CD4-positive, CD25-positive, alpha-beta regulatory T cell (primary cell): ENCODE measurements around the gene DENND2D. TPM values are rescaled to one million over a fixed set of nuclear protein-coding genes. Genes with fewer than 3 reads are reported as not detected.
A peak's percentile ranks its signal among the peaks of the same experiment; 100 is the strongest.

ENCODE experiments used
- ATAC-seq, 2 donors: fragments of 150-1000 bp; cut with Tn5 transposase; one replicate each; pipeline ENCODE4 v1.10.0; 2021; ENCODE audit warnings: low read depth in 2 of 2, moderate number of reproducible peaks in 2 of 2, moderate library complexity in 1 of 2
- DNase-seq, 3 donors: peaks; one replicate each; pipeline versions ENCODE4 v3.0.0 to v3.0.0-alpha.2; 2012 to 2022; ENCODE audit warnings: mixed read lengths in 1 of 3
- H3K27ac ChIP-seq: one replicate; pipeline ENCODE4 v1.7.0; 2013; ENCODE audit warnings: mild to moderate bottlenecking, low read length; ENCODE audit not compliant: insufficient read depth, poor library complexity, severe bottlenecking
- H3K27me3 ChIP-seq: one replicate; pipeline ENCODE4 v1.7.0; 2013; ENCODE audit warnings: low read length; ENCODE audit not compliant: control insufficient read depth, insufficient read depth
- H3K36me3 ChIP-seq: one replicate; pipeline ENCODE4 v1.7.0; 2013; ENCODE audit warnings: mild to moderate bottlenecking, low read length, moderate library complexity; ENCODE audit not compliant: control insufficient read depth, insufficient read depth
- H3K4me1 ChIP-seq: 2 replicates; pipeline ENCODE4 v1.7.0; 2013; ENCODE audit warnings: mild to moderate bottlenecking, low read length; ENCODE audit not compliant: insufficient read depth, control insufficient read depth, poor library complexity, severe bottlenecking
- H3K4me3 ChIP-seq: one replicate; pipeline ENCODE4 v1.7.0; 2013; ENCODE audit warnings: low read depth, mild to moderate bottlenecking, low read length, moderate library complexity
- H3K9me3 ChIP-seq, 2 experiments: 1 replicate in 1 of 2; 2 replicates in 1 of 2; pipeline ENCODE4 v1.7.0; 2013; ENCODE audit warnings: low read length in 2 of 2, mild to moderate bottlenecking in 1 of 2, moderate library complexity in 1 of 2; ENCODE audit not compliant: control insufficient read depth in 2 of 2
- H3K27ac Mint-ChIP-seq, 3 donors: one replicate each; pipeline ENCODE4 v1.8.0; 2020 to 2022; ENCODE audit warnings: mild to moderate bottlenecking in 3 of 3, mixed read lengths in 3 of 3, moderate library complexity in 2 of 3
- H3K27me3 Mint-ChIP-seq: one replicate; pipeline ENCODE4 v1.8.0; 2022; ENCODE audit warnings: mild to moderate bottlenecking, mixed read lengths
- H3K36me3 Mint-ChIP-seq: one replicate; pipeline ENCODE4 v1.8.0; 2020; ENCODE audit warnings: mixed read lengths
- H3K4me1 Mint-ChIP-seq, 4 donors: one replicate each; pipeline ENCODE4 v1.8.0; 2020 to 2022; ENCODE audit warnings: mixed read lengths in 4 of 4, mild to moderate bottlenecking in 1 of 4
- H3K4me3 Mint-ChIP-seq, 4 donors: one replicate each; pipeline ENCODE4 v1.8.0; 2020 to 2022; ENCODE audit warnings: mild to moderate bottlenecking in 4 of 4, mixed read lengths in 4 of 4, moderate library complexity in 3 of 4
- H3K9me3 Mint-ChIP-seq, 7 donors: one replicate each; pipeline ENCODE4 v1.8.0; 2020 to 2022; ENCODE audit warnings: mixed read lengths in 7 of 7, mild to moderate bottlenecking in 3 of 7, moderate library complexity in 2 of 7
- polyA plus RNA-seq, 4 donors: library from polyadenylated mRNA; unstranded; fragments of 300-500 nt; fragmentation: Illumina TruSeq; gene quantifications; one replicate each; pipeline ENCODE4 v1.2.3, GENCODE V29; 2021
- total RNA-seq: library from RNA; stranded (reverse); gene quantifications from one replicate; pipeline ENCODE4 v1.2.3, GENCODE V29; 2022

DENND2D gene
- total and polyA plus RNA-seq, 5 donors from 2014 or later, result 83.8 to 196 (median 106) TPM

DNA sequence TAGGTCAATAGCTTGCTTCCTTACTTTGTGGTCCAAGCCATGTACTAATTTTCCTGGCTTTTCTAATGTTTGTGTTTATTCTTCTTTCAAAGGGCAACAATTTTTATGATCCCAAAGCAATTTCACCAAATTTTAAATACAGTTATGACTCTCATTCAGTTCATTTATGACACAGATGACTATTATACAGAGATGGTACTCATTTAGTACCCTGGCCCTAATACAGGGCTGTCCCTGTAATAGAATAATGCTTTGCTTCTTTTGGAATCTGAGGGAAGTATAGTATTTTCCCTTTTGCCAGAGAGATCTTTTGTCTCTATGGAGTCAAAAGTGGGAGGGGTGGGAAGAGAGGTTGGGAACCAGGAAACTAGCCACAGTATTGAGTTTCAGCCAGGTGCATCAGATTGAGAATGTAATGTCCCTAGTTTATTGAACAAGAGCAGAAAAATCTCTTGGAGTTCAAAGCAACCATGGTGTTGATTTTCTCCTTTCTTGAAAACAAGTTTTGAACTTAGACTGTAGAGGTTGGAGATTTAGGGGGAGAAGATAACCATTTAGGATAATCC lies 20.4 kb downstream of the DENND2D start:
- Mint-ChIP-seq H3K4me3 (no peak overlapping the region), H3K4me1 (peaks cover 17 to 56% (median 33%) of the 10 kb centered on the region in 4 donors), H3K27me3 (no peaks in the 10 kb centered on the region), H3K36me3 (peaks cover 39% of the 10 kb centered on the region), H3K27ac (peak overlapping the region; percentile 53 to 81 (median 53)), H3K9me3 (no peaks in the 10 kb centered on the region)
- Histone ChIP-seq H3K4me3 (no peak overlapping the region), H3K4me1 (no peaks in the 10 kb centered on the region), H3K27me3 (no peaks in the 10 kb centered on the region), H3K36me3 (peaks cover 29% of the 10 kb centered on the region), H3K27ac (peak overlapping the region; percentile 15), H3K9me3 (no peaks in the 10 kb centered on the region)
- ATAC-seq (no peak), DNase-seq (no peak)

DNA sequence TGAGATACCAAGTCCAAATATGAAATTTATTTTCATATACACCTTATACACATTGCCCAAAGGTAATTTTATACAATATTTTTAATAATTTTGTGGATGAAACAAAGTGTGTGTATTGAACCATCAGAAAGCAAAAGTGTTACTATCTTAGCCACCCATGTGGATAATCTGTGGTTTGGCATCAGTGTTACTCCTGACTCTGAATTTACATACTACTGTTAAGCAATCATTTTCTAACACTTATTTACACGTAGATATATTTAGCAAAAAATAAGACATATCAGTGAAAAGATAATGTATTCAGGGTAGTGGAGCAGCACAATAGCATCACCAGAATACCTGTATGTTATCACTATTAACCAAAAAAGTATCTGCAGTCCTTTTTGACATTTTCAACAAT lies 23.8 kb downstream of the DENND2D start:
- H3K36me3 Mint-ChIP-seq, result peaks cover 42% of the 10 kb centered on the region
- Histone ChIP-seq H3K4me1 (no peaks in the 10 kb centered on the region), H3K4me3 (no peak overlapping the region), H3K27me3 (no peaks in the 10 kb centered on the region), H3K27ac (no peak overlapping the region), H3K9me3 (no peaks in the 10 kb centered on the region), H3K36me3 (peaks cover 30% of the 10 kb centered on the region)
- no peaks in the 10 kb centered on the region for H3K9me3 Mint-ChIP-seq
- no peak overlapping the region for H3K27ac Mint-ChIP-seq
- no peaks in the 10 kb centered on the region for H3K27me3 Mint-ChIP-seq
- H3K4me1 Mint-ChIP-seq, result peaks cover 29 to 51% (median 42%) of the 10 kb centered on the region in 4 donors
- no peak for DNase-seq
- no peak for ATAC-seq
- H3K4me3 Mint-ChIP-seq, result no peak overlapping the region

DNA sequence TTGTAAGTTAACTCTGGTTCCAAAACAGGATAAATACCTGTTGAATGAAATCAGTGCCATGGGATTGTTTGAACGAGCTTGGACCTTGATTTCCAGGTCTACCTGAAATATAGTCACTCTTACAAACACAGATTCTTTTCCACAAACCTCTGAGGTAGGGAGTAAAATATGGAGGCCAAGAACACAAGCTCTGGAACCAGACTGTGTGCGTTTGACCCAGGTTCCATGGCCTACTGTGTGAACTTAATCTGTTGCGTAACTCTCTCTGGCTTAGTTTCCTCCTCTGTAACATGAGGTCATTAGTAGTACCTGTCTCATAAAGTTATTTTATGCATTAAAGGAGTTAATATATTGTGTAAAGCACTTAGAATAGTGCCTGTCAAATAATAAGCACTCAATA lies 25.1 kb downstream of the DENND2D start:
- ATAC-seq (no peak), DNase-seq (no peak)
- H3K27me3 ChIP-seq, result no peaks in the 10 kb centered on the region
- no peaks in the 10 kb centered on the region for H3K27me3 Mint-ChIP-seq
- H3K36me3 Mint-ChIP-seq, result peaks cover 41% of the 10 kb centered on the region
- H3K4me1 ChIP-seq, result no peaks in the 10 kb centered on the region
- no peaks in the 10 kb centered on the region for H3K9me3 ChIP-seq
- H3K4me3 Mint-ChIP-seq, result no peak overlapping the region
- peaks cover 28 to 43% (median 39%) of the 10 kb centered on the region in 4 donors for H3K4me1 Mint-ChIP-seq
- no peak overlapping the region for H3K27ac Mint-ChIP-seq
- H3K36me3 ChIP-seq, result peaks cover 35% of the 10 kb centered on the region
- no peak overlapping the region for H3K27ac ChIP-seq
- H3K9me3 Mint-ChIP-seq, result no peaks in the 10 kb centered on the region
- no peak overlapping the region for H3K4me3 ChIP-seq

DNA sequence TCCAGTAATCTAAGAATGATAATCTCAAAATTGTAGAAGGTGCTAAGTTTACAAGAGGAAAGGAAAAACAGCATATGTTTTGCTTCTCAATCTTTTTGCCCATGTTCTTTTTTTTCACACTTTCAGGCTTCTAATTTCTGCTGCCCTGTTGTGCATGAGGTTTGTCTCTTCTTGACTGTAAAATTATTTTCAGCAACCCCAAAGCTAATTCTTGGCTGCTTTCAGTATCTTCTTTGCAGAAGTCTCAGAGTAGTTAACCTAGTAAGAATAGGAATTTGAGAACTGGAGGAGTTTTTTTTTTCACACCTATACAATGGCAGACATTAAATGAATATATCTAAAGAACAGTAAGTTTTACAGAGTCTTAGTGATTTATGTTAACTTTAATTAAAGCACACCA lies 26.4 kb downstream of the DENND2D start:
- no peak for DNase-seq
- ATAC-seq, result no peak
- H3K4me1 ChIP-seq, result no peaks in the 10 kb centered on the region
- no peaks in the 10 kb centered on the region for H3K9me3 Mint-ChIP-seq
- no peaks in the 10 kb centered on the region for H3K27me3 Mint-ChIP-seq
- no peaks in the 10 kb centered on the region for H3K27me3 ChIP-seq
- H3K27ac ChIP-seq, result no peak overlapping the region
- no peak overlapping the region for H3K4me3 ChIP-seq
- peaks cover 36% of the 10 kb centered on the region for H3K36me3 ChIP-seq
- peaks cover 36% of the 10 kb centered on the region for H3K36me3 Mint-ChIP-seq
- peak overlapping the region in 2 of 3 donors; percentile 54 to 60 for H3K27ac Mint-ChIP-seq
- peaks cover 24 to 38% (median 33%) of the 10 kb centered on the region in 4 donors for H3K4me1 Mint-ChIP-seq
- no peaks in the 10 kb centered on the region for H3K9me3 ChIP-seq
- H3K4me3 Mint-ChIP-seq, result no peak overlapping the region

DNA sequence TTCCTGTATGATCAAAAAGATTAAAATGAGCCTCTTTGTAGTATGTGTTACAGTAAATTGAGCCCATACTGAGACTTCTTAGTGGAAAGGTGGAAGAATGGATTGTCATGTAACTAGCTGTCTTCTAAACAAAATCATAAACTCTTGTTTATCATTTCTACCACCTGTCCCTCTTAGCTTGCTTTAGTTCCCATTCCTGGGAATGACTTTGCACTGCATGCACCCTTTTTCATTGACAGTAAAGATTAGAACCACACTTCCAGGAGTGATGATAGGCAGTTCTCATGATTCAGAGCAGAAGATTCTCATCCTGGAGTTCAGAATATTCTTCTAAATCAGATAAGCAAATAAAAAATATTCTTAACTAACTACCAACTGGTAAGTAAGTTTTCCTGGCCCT lies 28.0 kb downstream of the DENND2D start:
- DNase-seq, result no peak
- Histone ChIP-seq H3K4me3 (no peak overlapping the region), H3K4me1 (no peaks in the 10 kb centered on the region), H3K9me3 (no peaks in the 10 kb centered on the region), H3K36me3 (peaks cover 50% of the 10 kb centered on the region), H3K27ac (peak overlapping the region; percentile 3), H3K27me3 (no peaks in the 10 kb centered on the region)
- Mint-ChIP-seq H3K4me1 (peaks cover 24 to 37% (median 30%) of the 10 kb centered on the region in 4 donors), H3K4me3 (no peak overlapping the region), H3K36me3 (peaks cover 46% of the 10 kb centered on the region), H3K27me3 (no peaks in the 10 kb centered on the region), H3K9me3 (no peaks in the 10 kb centered on the region), H3K27ac (peak overlapping the region in 2 of 3 donors; percentile 6 to 9)
- no peak for ATAC-seq

DNA sequence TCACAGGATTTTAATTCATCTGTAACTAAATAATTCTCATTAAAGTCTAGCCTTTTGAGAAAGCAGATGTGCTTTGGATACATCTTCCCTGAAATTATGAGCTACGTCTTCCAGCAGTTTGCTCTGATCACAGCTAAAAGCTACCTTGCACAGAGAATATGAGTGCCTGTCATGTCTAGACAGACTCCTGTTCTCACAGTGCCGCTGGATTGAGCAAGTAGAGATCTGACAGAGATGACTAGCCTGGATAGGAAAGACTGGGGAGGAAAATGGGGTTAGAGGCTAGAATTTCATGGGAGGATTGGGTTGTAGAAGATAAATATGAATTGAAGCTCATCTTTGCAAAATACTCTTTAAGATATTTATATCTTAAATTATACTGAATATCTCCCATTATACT lies 36.3 kb downstream of the DENND2D start:
- H3K27ac Mint-ChIP-seq, result no peak overlapping the region
- H3K27ac ChIP-seq, result no peak overlapping the region
- H3K36me3 Mint-ChIP-seq, result peaks cover 54% of the 10 kb centered on the region

DNA sequence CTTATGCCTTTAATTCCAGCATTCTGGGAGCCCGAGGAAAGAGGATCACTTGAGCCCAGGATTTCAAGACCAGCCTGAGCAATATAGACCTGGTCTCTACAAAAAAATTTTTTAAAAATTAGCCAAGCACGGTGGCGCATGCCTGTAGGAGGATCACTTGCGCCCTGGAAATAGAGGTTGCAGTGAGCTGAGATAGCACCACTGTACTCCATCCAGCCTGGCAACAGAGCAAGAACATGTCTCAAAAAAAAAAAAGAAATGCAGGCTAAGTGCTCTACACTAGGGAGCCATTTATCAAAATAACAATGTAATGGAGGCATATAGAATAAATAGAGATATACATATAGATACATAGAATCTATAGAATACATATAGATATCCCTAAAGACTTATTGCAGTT lies 37.1 kb downstream of the DENND2D start:
- H3K27ac ChIP-seq, result no peak overlapping the region
- Mint-ChIP-seq H3K9me3 (no peaks in the 10 kb centered on the region), H3K4me1 (peaks cover 5 to 24% (median 22%) of the 10 kb centered on the region in 4 donors), H3K27ac (no peak overlapping the region), H3K27me3 (no peaks in the 10 kb centered on the region), H3K4me3 (no peak overlapping the region), H3K36me3 (peaks cover 49% of the 10 kb centered on the region)
- no peak for DNase-seq
- ATAC-seq, result no peak
- H3K4me3 ChIP-seq, result no peak overlapping the region
- no peaks in the 10 kb centered on the region for H3K9me3 ChIP-seq
- no peaks in the 10 kb centered on the region for H3K27me3 ChIP-seq
- H3K36me3 ChIP-seq, result peaks cover 61% of the 10 kb centered on the region
- no peaks in the 10 kb centered on the region for H3K4me1 ChIP-seq

More for the DNA sequence above, 36.3 kb downstream of the DENND2D start:
- DNase-seq (no peak), ATAC-seq (no peak)
- H3K4me1 Mint-ChIP-seq, result peaks cover 5 to 23% (median 20%) of the 10 kb centered on the region in 4 donors
- Histone ChIP-seq H3K4me1 (no peaks in the 10 kb centered on the region), H3K4me3 (no peak overlapping the region), H3K36me3 (peaks cover 64% of the 10 kb centered on the region), H3K9me3 (no peaks in the 10 kb centered on the region), H3K27me3 (no peaks in the 10 kb centered on the region)
- H3K9me3 Mint-ChIP-seq, result no peaks in the 10 kb centered on the region
- H3K4me3 Mint-ChIP-seq, result no peak overlapping the region
- H3K27me3 Mint-ChIP-seq, result no peaks in the 10 kb centered on the region

DNA sequence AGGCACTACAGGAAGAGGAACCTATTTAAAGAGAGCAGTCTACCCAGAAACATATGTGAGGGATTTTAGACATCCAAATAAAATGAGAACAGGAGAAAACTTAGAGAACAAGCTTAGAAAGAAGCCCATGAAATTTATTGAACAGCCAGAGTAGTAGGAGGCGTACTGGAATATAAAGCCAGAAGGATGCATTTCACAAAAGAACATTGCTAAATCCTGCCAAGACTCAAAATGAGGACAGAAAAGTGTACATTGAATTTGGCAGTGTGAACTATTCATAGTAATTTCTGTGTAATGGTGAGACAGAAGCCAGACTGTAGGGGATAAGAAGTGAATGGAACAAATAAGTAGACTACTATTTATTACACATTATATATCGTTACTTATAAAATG lies 38.0 kb downstream of the DENND2D start:
- Mint-ChIP-seq H3K27ac (peak overlapping the region in 2 of 3 donors; percentile 63 to 77), H3K9me3 (no peaks in the 10 kb centered on the region)

More for the DNA sequence above, 38.0 kb downstream of the DENND2D start:
- ATAC-seq (no peak), DNase-seq (no peak)
- H3K4me1 ChIP-seq, result no peaks in the 10 kb centered on the region
- H3K27me3 ChIP-seq, result no peaks in the 10 kb centered on the region
- Mint-ChIP-seq H3K36me3 (peaks cover 41% of the 10 kb centered on the region), H3K4me3 (no peak overlapping the region), H3K4me1 (peaks cover 5 to 25% (median 20%) of the 10 kb centered on the region in 4 donors), H3K27me3 (no peaks in the 10 kb centered on the region)
- H3K36me3 ChIP-seq, result peaks cover 57% of the 10 kb centered on the region
- no peaks in the 10 kb centered on the region for H3K9me3 ChIP-seq
- no peak overlapping the region for H3K4me3 ChIP-seq
- no peak overlapping the region for H3K27ac ChIP-seq
